CD4-positive, CD25-positive, alpha-beta regulatory T cell (primary cell): ENCODE data around the gene SNED1. TPM values are rescaled to one million over a fixed set of nuclear protein-coding genes. Genes with fewer than 3 reads are reported as not detected.

Experiments
- ATAC-seq, 2 donors: fragments of 150-1000 bp; cut with Tn5 transposase; one replicate each; pipeline ENCODE4 v1.10.0; 2021; ENCODE audit warnings: low read depth in 2 of 2, moderate number of reproducible peaks in 2 of 2, moderate library complexity in 1 of 2
- DNase-seq, 3 donors: peaks; one replicate each; pipeline versions ENCODE4 v3.0.0 to v3.0.0-alpha.2; 2012 to 2022; ENCODE audit warnings: mixed read lengths in 1 of 3
- H3K27ac ChIP-seq: one replicate; pipeline ENCODE4 v1.7.0; 2013; ENCODE audit warnings: mild to moderate bottlenecking, low read length; ENCODE audit not compliant: insufficient read depth, poor library complexity, severe bottlenecking
- H3K27me3 ChIP-seq: one replicate; pipeline ENCODE4 v1.7.0; 2013; ENCODE audit warnings: low read length; ENCODE audit not compliant: control insufficient read depth, insufficient read depth
- H3K36me3 ChIP-seq: one replicate; pipeline ENCODE4 v1.7.0; 2013; ENCODE audit warnings: mild to moderate bottlenecking, low read length, moderate library complexity; ENCODE audit not compliant: control insufficient read depth, insufficient read depth
- H3K4me1 ChIP-seq: 2 replicates; pipeline ENCODE4 v1.7.0; 2013; ENCODE audit warnings: mild to moderate bottlenecking, low read length; ENCODE audit not compliant: insufficient read depth, control insufficient read depth, poor library complexity, severe bottlenecking
- H3K4me3 ChIP-seq: one replicate; pipeline ENCODE4 v1.7.0; 2013; ENCODE audit warnings: low read depth, mild to moderate bottlenecking, low read length, moderate library complexity
- H3K9me3 ChIP-seq, 2 experiments: 1 replicate in 1 of 2; 2 replicates in 1 of 2; pipeline ENCODE4 v1.7.0; 2013; ENCODE audit warnings: low read length in 2 of 2, mild to moderate bottlenecking in 1 of 2, moderate library complexity in 1 of 2; ENCODE audit not compliant: control insufficient read depth in 2 of 2
- H3K27ac Mint-ChIP-seq, 3 donors: one replicate each; pipeline ENCODE4 v1.8.0; 2020 to 2022; ENCODE audit warnings: mild to moderate bottlenecking in 3 of 3, mixed read lengths in 3 of 3, moderate library complexity in 2 of 3
- H3K27me3 Mint-ChIP-seq: one replicate; pipeline ENCODE4 v1.8.0; 2022; ENCODE audit warnings: mild to moderate bottlenecking, mixed read lengths
- H3K36me3 Mint-ChIP-seq: one replicate; pipeline ENCODE4 v1.8.0; 2020; ENCODE audit warnings: mixed read lengths
- H3K4me1 Mint-ChIP-seq, 4 donors: one replicate each; pipeline ENCODE4 v1.8.0; 2020 to 2022; ENCODE audit warnings: mixed read lengths in 4 of 4, mild to moderate bottlenecking in 1 of 4
- H3K4me3 Mint-ChIP-seq, 4 donors: one replicate each; pipeline ENCODE4 v1.8.0; 2020 to 2022; ENCODE audit warnings: mild to moderate bottlenecking in 4 of 4, mixed read lengths in 4 of 4, moderate library complexity in 3 of 4
- H3K9me3 Mint-ChIP-seq, 7 donors: one replicate each; pipeline ENCODE4 v1.8.0; 2020 to 2022; ENCODE audit warnings: mixed read lengths in 7 of 7, mild to moderate bottlenecking in 3 of 7, moderate library complexity in 2 of 7
- polyA plus RNA-seq, 4 donors: library from polyadenylated mRNA; unstranded; fragments of 300-500 nt; fragmentation: Illumina TruSeq; gene quantifications; one replicate each; pipeline ENCODE4 v1.2.3, GENCODE V29; 2021
- total RNA-seq: library from RNA; stranded (reverse); gene quantifications from one replicate; pipeline ENCODE4 v1.2.3, GENCODE V29; 2022

Gene SNED1
- total and polyA plus RNA-seq, 5 donors from 2014 or later, result 1.7 to 170 (median 2.5) TPM

DNA sequence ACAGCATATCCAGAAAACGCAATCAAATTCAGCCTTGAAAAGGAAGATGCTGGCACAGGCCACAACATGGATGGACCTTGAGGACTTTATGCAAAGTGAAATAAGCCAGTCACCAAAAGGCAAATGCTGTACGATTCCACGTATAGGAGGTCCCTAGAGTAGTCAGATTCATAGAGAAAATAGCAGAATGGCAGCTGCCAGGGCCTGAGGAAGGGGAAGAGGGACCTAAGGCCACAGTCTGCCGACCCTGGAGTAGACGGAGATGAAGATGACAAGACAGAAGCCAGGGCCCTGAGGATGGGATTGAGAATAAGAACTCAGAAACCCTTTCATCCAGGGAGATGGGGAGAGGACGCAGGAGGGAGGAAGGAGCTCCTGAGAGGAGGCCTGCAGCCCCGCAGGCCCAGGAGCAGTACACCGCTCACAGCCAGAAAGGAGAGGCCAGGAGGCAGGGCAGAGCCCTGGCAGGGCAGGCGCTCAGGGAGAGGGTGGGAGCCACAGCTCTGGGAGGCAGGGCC, 111.7 kb downstream of the SNED1 start:
- no peaks in the 10 kb centered on the region for H3K27me3 Mint-ChIP-seq
- peaks cover 16 to 75% (median 36%) of the 10 kb centered on the region in 4 donors for H3K4me1 Mint-ChIP-seq
- H3K36me3 ChIP-seq, result peaks cover 21% of the 10 kb centered on the region
- no peaks in the 10 kb centered on the region for H3K9me3 ChIP-seq
- peak overlapping the region; percentile 66 for H3K4me3 ChIP-seq
- no peaks in the 10 kb centered on the region for H3K27me3 ChIP-seq
- H3K9me3 Mint-ChIP-seq, result peaks cover 0 to 6% (median 0%) of the 10 kb centered on the region in 7 donors
- peak overlapping the region; percentile 88 to 92 (median 90) for H3K4me3 Mint-ChIP-seq
- no peak for DNase-seq
- peak overlapping the region; percentile 81 for H3K27ac ChIP-seq
- peaks cover 38% of the 10 kb centered on the region for H3K36me3 Mint-ChIP-seq
- H3K4me1 ChIP-seq, result peaks cover 62% of the 10 kb centered on the region
- peak overlapping the region; percentile 90 to 99 (median 98) for H3K27ac Mint-ChIP-seq
- no peak for ATAC-seq

DNA sequence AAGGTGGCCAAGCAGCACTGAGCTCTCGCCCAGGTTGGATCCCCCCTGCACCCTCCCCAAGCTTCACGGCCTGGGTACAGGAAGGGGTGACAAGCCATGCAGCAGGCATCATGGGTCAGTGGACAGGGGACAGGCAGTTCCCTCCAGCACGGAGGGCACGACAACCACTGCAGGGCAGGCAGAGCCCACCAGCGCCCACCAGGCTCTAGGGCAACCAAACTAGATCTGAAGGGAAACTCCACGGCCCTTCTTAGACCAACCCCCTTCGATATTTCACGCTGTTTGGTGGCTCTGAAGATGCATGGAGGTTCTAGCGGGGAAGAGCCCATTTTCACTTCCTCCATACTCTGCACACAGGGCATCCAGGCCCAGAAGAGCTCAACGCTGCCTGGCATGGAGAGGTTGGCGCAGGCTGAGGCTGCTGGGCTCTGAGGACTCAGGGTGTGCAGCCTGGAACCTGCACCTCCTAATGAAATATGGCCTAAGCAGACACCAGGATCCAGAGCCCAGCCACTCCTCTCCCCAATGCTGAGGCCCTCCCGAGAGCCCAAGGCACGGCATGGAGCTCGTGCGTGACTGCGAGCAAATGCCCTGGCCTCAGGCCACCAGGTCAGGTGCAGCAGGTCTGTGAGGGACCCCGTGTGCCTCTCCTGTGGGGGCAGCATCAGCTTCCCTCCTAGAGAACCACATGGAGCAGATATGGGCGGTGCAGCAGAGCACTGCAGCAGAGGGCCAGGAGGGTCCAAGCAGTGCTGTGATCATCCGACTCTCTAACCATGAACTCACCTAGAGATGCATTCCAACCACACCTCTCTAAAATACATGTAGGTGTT, 112.4 kb downstream of the SNED1 start:
- Mint-ChIP-seq H3K36me3 (peaks cover 40% of the 10 kb centered on the region), H3K4me1 (peaks cover 16 to 74% (median 35%) of the 10 kb centered on the region in 4 donors), H3K9me3 (peaks cover 0 to 6% (median 0%) of the 10 kb centered on the region in 7 donors), H3K4me3 (peak overlapping the region; percentile 88 to 92 (median 90)), H3K27me3 (no peaks in the 10 kb centered on the region), H3K27ac (peak overlapping the region in 2 of 3 donors; percentile 98 to 99)
- Histone ChIP-seq H3K36me3 (peaks cover 24% of the 10 kb centered on the region), H3K27me3 (no peaks in the 10 kb centered on the region), H3K4me3 (peak overlapping the region; percentile 66), H3K27ac (peak overlapping the region; percentile 81), H3K9me3 (no peaks in the 10 kb centered on the region), H3K4me1 (peaks cover 57% of the 10 kb centered on the region)
- ATAC-seq (peak; percentile 15 to 29), DNase-seq (no peak)

DNA sequence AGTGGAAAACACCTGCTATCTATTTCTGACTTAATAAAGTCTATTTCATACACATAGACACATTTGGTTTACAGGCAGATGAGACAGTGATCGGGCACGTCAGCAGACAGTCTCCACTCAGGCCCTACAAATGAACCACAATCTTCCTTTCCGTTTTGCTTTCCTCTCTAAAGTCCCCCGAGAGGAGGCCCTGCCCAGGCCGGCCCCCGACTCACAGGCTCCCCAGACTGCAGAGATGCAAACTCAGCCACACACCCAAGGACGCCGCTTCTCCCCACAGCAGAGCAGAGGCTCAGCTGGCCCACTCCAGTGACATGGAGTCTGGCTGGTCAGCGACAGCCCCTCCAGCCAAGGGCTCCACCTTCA, 113.0 kb downstream of the SNED1 start:
- Histone ChIP-seq H3K36me3 (peaks cover 26% of the 10 kb centered on the region), H3K4me3 (peak overlapping the region; percentile 66), H3K4me1 (peaks cover 55% of the 10 kb centered on the region), H3K27me3 (no peaks in the 10 kb centered on the region), H3K9me3 (no peaks in the 10 kb centered on the region), H3K27ac (peak overlapping the region; percentile 81)
- H3K27ac Mint-ChIP-seq, result peak overlapping the region; percentile 52 to 98 (median 92)
- H3K4me3 Mint-ChIP-seq, result peak overlapping the region; percentile 88 to 92 (median 90)
- peaks cover 46% of the 10 kb centered on the region for H3K36me3 Mint-ChIP-seq
- H3K4me1 Mint-ChIP-seq, result peaks cover 16 to 68% (median 35%) of the 10 kb centered on the region in 4 donors
- H3K27me3 Mint-ChIP-seq, result no peaks in the 10 kb centered on the region
- DNase-seq (peak in 1 of 3 donors; percentile 42), ATAC-seq (peak in 1 of 2 donors; percentile 39)
- peaks cover 0 to 6% (median 0%) of the 10 kb centered on the region in 7 donors for H3K9me3 Mint-ChIP-seq

DNA sequence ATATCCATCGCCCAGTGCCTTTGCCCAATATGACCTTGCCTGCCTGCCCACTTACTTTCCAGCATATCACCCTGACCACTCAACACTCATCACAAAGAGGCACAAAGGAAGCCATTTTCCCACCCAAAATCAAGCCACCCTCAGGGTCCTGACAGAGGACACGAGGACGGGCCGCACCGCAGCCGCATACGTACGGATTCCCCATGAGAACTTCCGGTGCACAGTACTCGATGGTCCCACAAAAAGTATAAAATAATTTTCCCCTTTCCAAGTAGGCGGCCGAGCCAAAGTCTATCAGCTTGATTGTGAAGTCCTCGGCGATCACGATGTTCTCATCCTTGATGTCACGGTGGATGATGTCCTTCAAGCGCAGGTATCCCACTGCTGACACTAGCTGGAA, 113.6 kb downstream of the SNED1 start:
- H3K9me3 ChIP-seq, result no peaks in the 10 kb centered on the region
- no peak for DNase-seq
- Mint-ChIP-seq H3K9me3 (peaks cover 0 to 6% (median 0%) of the 10 kb centered on the region in 7 donors), H3K4me3 (peak overlapping the region; percentile 88 to 92 (median 90)), H3K27ac (peak overlapping the region in 2 of 3 donors; percentile 92 to 98), H3K27me3 (no peaks in the 10 kb centered on the region), H3K36me3 (peaks cover 49% of the 10 kb centered on the region), H3K4me1 (peaks cover 16 to 66% (median 35%) of the 10 kb centered on the region in 4 donors)
- H3K4me1 ChIP-seq, result peaks cover 55% of the 10 kb centered on the region
- H3K36me3 ChIP-seq, result peaks cover 25% of the 10 kb centered on the region
- H3K27me3 ChIP-seq, result no peaks in the 10 kb centered on the region
- peak overlapping the region; percentile 66 for H3K4me3 ChIP-seq
- H3K27ac ChIP-seq, result peak overlapping the region; percentile 81
- ATAC-seq, result no peak

DNA sequence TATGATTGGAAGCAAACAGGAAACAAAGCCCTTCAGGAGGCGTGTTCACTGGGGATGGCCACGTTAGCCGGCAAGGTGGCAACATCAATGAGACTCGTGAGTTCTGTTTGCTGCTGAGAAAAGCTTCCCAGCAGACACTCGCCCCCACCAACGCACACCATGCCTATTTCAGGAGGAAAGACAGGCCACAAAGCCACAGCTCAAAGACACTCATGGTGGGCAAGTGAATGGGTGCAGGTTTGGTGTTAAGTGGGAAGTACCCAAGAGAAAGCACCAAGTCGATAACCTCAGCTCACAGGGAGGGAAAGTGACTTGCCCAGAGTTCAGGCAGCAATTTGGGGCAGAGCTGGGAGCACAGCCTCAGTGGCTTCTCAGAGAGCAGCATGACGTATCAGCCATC, 114.2 kb downstream of the SNED1 start:
- H3K27ac Mint-ChIP-seq, result peak overlapping the region in 2 of 3 donors; percentile 92 to 98
- H3K4me1 ChIP-seq, result peaks cover 52% of the 10 kb centered on the region
- H3K4me1 Mint-ChIP-seq, result peaks cover 16 to 61% (median 35%) of the 10 kb centered on the region in 4 donors
- DNase-seq (peak in 1 of 3 donors; percentile 24), ATAC-seq (no peak)
- peaks cover 0 to 6% (median 0%) of the 10 kb centered on the region in 7 donors for H3K9me3 Mint-ChIP-seq
- peak overlapping the region; percentile 66 for H3K4me3 ChIP-seq
- peak overlapping the region; percentile 88 to 92 (median 90) for H3K4me3 Mint-ChIP-seq
- H3K27me3 ChIP-seq, result no peaks in the 10 kb centered on the region
- peaks cover 22% of the 10 kb centered on the region for H3K36me3 ChIP-seq
- H3K27ac ChIP-seq, result peak overlapping the region; percentile 81
- peaks cover 51% of the 10 kb centered on the region for H3K36me3 Mint-ChIP-seq
- H3K9me3 ChIP-seq, result no peaks in the 10 kb centered on the region
- no peaks in the 10 kb centered on the region for H3K27me3 Mint-ChIP-seq

DNA sequence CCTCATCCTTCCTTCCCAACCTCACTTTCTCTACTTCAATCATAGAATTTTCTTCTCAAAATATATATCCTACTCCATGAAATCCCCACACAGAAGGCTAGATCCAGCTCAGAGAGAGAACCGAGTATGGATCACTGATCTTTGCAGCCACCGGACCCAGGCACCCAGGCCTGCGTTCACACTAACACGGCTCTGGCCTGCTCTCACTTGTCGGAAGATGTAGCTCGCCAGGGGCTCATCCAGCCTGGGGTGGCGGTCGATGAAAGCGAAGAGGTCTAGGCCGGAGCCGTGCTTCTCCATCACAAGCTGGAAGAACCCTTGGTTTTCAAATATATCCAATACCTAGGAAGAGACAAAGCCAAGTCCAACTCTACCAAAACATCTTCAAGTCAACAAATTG, 116.4 kb downstream of the SNED1 start:
- H3K4me3 Mint-ChIP-seq, result peak overlapping the region in 1 of 4 donors; percentile 83
- no peak overlapping the region for H3K4me3 ChIP-seq
- peaks cover 22% of the 10 kb centered on the region for H3K36me3 ChIP-seq
- H3K4me1 ChIP-seq, result peaks cover 30% of the 10 kb centered on the region
- no peak overlapping the region for H3K27ac ChIP-seq
- H3K27me3 Mint-ChIP-seq, result no peaks in the 10 kb centered on the region
- DNase-seq (no peak), ATAC-seq (no peak)
- H3K9me3 Mint-ChIP-seq, result peaks cover 0 to 3% (median 0%) of the 10 kb centered on the region in 7 donors
- no peaks in the 10 kb centered on the region for H3K27me3 ChIP-seq
- peaks cover 4 to 39% (median 26%) of the 10 kb centered on the region in 4 donors for H3K4me1 Mint-ChIP-seq
- peak overlapping the region in 1 of 3 donors; percentile 2 for H3K27ac Mint-ChIP-seq
- no peaks in the 10 kb centered on the region for H3K9me3 ChIP-seq
- H3K36me3 Mint-ChIP-seq, result peaks cover 53% of the 10 kb centered on the region

DNA sequence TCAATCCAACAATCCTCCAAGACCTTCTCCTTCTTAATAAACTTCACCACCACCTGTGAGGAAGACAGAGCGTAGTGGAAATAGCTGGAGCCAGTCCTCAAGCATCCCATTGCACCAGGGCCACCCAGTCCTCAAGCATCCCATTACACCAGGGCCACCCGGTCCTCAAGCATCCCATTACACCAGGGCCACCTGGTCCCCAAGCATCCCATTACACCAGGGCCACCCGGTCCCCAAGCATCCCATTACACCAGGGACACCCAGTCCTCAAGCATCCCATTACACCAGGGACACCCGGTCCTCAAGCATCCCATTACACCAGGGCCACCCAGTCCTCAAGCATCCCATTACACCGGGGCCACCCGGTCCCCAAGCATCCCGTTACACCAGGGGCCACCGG, 116.9 kb downstream of the SNED1 start:
- H3K36me3 Mint-ChIP-seq, result peaks cover 54% of the 10 kb centered on the region
- Histone ChIP-seq H3K4me1 (peaks cover 24% of the 10 kb centered on the region), H3K9me3 (no peaks in the 10 kb centered on the region), H3K36me3 (peaks cover 22% of the 10 kb centered on the region), H3K27me3 (no peaks in the 10 kb centered on the region), H3K27ac (no peak overlapping the region), H3K4me3 (no peak overlapping the region)
- ATAC-seq (no peak), DNase-seq (no peak)
- H3K27me3 Mint-ChIP-seq, result no peaks in the 10 kb centered on the region
- no peak overlapping the region for H3K4me3 Mint-ChIP-seq
- peaks cover 0 to 3% (median 0%) of the 10 kb centered on the region in 7 donors for H3K9me3 Mint-ChIP-seq
- H3K4me1 Mint-ChIP-seq, result peaks cover 0 to 34% (median 22%) of the 10 kb centered on the region in 4 donors
- H3K27ac Mint-ChIP-seq, result no peak overlapping the region
